CD14-positive monocyte (primary cell): ENCODE data around the gene TACO1. TPM values are rescaled to one million over a fixed set of nuclear protein-coding genes. Genes with fewer than 3 reads are reported as not detected.
A peak's percentile ranks its signal among the peaks of the same experiment; 100 is the strongest.

Source experiments
- DNase-seq, 3 donors: peaks; one replicate each; pipeline ENCODE4 v3.0.0-alpha.2; 2011 to 2022
- H2AFZ ChIP-seq: 2 replicates; pipeline ENCODE4 v1.6.0; 2012; ENCODE audit warnings: mild to moderate bottlenecking, low read depth, low read length, inconsistent platforms; ENCODE audit not compliant: insufficient read depth, poor library complexity, severe bottlenecking
- H3K27ac ChIP-seq, 2 donors: 1 replicate in 1 of 2; 2 replicates in 1 of 2; pipeline ENCODE4 v1.5.1; 2012 to 2013; ENCODE audit warnings: low read length in 2 of 2, control low read depth in 1 of 2, inconsistent platforms in 1 of 2, low read depth in 1 of 2, mild to moderate bottlenecking in 1 of 2
- H3K27me3 ChIP-seq, 2 donors: one replicate each; pipeline versions ENCODE4 v1.6.0 to v1.6.1; 2011 to 2013; ENCODE audit warnings: low read length in 2 of 2; ENCODE audit not compliant: control insufficient read depth in 2 of 2, insufficient read depth in 2 of 2
- H3K36me3 ChIP-seq, 2 donors: replicated peaks in 1 of 2; 1 replicate in 1 of 2; 2 replicates in 1 of 2; pipeline versions ENCODE4 v1.5.1 to v1.6.1; 2012 to 2013; ENCODE audit warnings: low read length in 2 of 2, control low read depth in 1 of 2, inconsistent platforms in 1 of 2, mild to moderate bottlenecking in 1 of 2; ENCODE audit not compliant: insufficient read depth in 2 of 2, control insufficient read depth in 1 of 2
- H3K4me1 ChIP-seq, 2 donors: 1 replicate in 1 of 2; 2 replicates in 1 of 2; pipeline versions ENCODE4 v1.5.1 to v1.6.1; 2012 to 2013; ENCODE audit warnings: low read length in 2 of 2, control low read depth in 1 of 2, inconsistent platforms in 1 of 2, mild to moderate bottlenecking in 1 of 2, moderate library complexity in 1 of 2; ENCODE audit not compliant: insufficient read depth in 2 of 2, control insufficient read depth in 1 of 2
- H3K4me2 ChIP-seq: replicated peaks from 2 replicates; pipeline ENCODE3; 2012; ENCODE audit warnings: low read length, moderate library complexity, mild to moderate bottlenecking; ENCODE audit not compliant: poor library complexity, severe bottlenecking; ENCODE audit errors: extremely low read depth
- H3K4me3 ChIP-seq, 3 experiments: fragments of 200-600 bp in 1 of 3; sonication (generic) in 1 of 3; replicated peaks in 1 of 3; 1 replicate in 2 of 3; 2 replicates in 1 of 3; pipeline ENCODE4 v1.5.1; 2011 to 2013; ENCODE audit warnings: low read length in 3 of 3, mild to moderate bottlenecking in 3 of 3, control low read depth in 2 of 3, low read depth in 2 of 3, inconsistent platforms in 1 of 3, moderate library complexity in 1 of 3
- H3K79me2 ChIP-seq: 2 replicates; pipeline ENCODE4 v1.6.0; 2012; ENCODE audit warnings: mild to moderate bottlenecking, control low read depth, inconsistent platforms, low read length, moderate library complexity; ENCODE audit not compliant: insufficient read depth
- H3K9ac ChIP-seq: 2 replicates; pipeline ENCODE4 v1.6.0; 2017; ENCODE audit warnings: low read length, mild to moderate bottlenecking; ENCODE audit not compliant: insufficient read depth, poor library complexity, severe bottlenecking
- H3K9me3 ChIP-seq, 2 donors: replicated peaks in 1 of 2; 1 replicate in 1 of 2; 2 replicates in 1 of 2; pipeline versions ENCODE4 v1.5.1 to v1.6.1; 2012 to 2013; ENCODE audit warnings: low read length in 2 of 2, control low read depth in 1 of 2; ENCODE audit not compliant: control insufficient read depth in 1 of 2, insufficient read depth in 1 of 2
- H4K20me1 ChIP-seq: 2 replicates; pipeline ENCODE4 v1.6.0; 2012; ENCODE audit warnings: mild to moderate bottlenecking, low read length, control low read depth, moderate library complexity; ENCODE audit not compliant: insufficient read depth
- H3K27ac Mint-ChIP-seq, 7 donors: one replicate each; pipeline ENCODE4 v1.8.0; 2020; ENCODE audit warnings: mild to moderate bottlenecking in 7 of 7, mixed read lengths in 7 of 7, moderate library complexity in 6 of 7, inconsistent platforms in 2 of 7
- H3K27me3 Mint-ChIP-seq, 3 donors: one replicate each; pipeline ENCODE4 v1.8.0; 2021 to 2022; ENCODE audit warnings: low read depth in 3 of 3, mild to moderate bottlenecking in 3 of 3, mixed read lengths in 3 of 3, moderate library complexity in 3 of 3, inconsistent platforms in 1 of 3
- H3K36me3 Mint-ChIP-seq, 2 donors: one replicate each; pipeline ENCODE4 v1.8.0; 2020; ENCODE audit warnings: mixed read lengths in 2 of 2, inconsistent platforms in 1 of 2, mild to moderate bottlenecking in 1 of 2
- H3K4me1 Mint-ChIP-seq: one replicate; pipeline ENCODE4 v1.8.0; 2020; ENCODE audit warnings: mild to moderate bottlenecking, mixed read lengths
- H3K4me3 Mint-ChIP-seq, 2 donors: one replicate each; pipeline ENCODE4 v1.8.0; 2020; ENCODE audit warnings: mild to moderate bottlenecking in 2 of 2, mixed read lengths in 2 of 2, moderate library complexity in 1 of 2
- H3K9me3 Mint-ChIP-seq, 7 donors: one replicate each; pipeline ENCODE4 v1.8.0; 2020 to 2022; ENCODE audit warnings: mixed read lengths in 7 of 7, mild to moderate bottlenecking in 6 of 7, moderate library complexity in 6 of 7, inconsistent platforms in 2 of 7
- CTCF ChIP-seq: fragments of 200-600 bp; IDR thresholded peaks from one replicate; pipeline ENCODE4 v1.8.0; 2022; ENCODE audit warnings: antibody characterized with exemption, mild to moderate bottlenecking
- WGBS: methylation state at CpG from one replicate; pipeline ENCODE4 v1.1.5; 2013; ENCODE audit warnings: missing lambda C conversion rate; ENCODE audit not compliant: insufficient coverage; 5-methylcytosine and 5-hydroxymethylcytosine counted together
- intact Hi-C, 2 donors: fragments of 100-400 bp; cut with micrococcal nuclease; formaldehyde crosslinking; loops; one replicate each; pipeline versions ENCODE4 v1.15.0 to v1.15.1; 2023
- polyA plus RNA-seq, 3 donors: library from polyadenylated mRNA; depleted of rRNA in 1 of 3; unstranded in 2 of 3; stranded (reverse) in 1 of 3; fragments of 300-500 nt in 2 of 3; fragments of >200 nt in 1 of 3; fragmentation: Illumina TruSeq in 2 of 3; gene quantifications; 1 replicate in 2 of 3; 2 replicates in 1 of 3; pipeline ENCODE4 v1.2.3, GENCODE V29; 2012 to 2021

TACO1 gene
- polyA plus RNA-seq, 3 donors = 4.1 to 12.5 (median 9.5) TPM

GRCh38 chr17:63635290-63635689 is 34.6 kb downstream of the TACO1 start:
- H3K27ac ChIP-seq = peak overlapping the region in 1 of 2 donors; percentile 78
- H3K27me3 ChIP-seq = no peaks in the 10 kb centered on the region
- no peak for DNase-seq
- no peaks in the 10 kb centered on the region for H3K9me3 ChIP-seq
- H3K79me2 ChIP-seq = peaks cover 76% of the 10 kb centered on the region
- no peak overlapping the region for H2AFZ ChIP-seq
- peaks cover 72% of the 10 kb centered on the region for H4K20me1 ChIP-seq
- no peak for TF ChIP-seq CTCF
- H3K4me2 ChIP-seq = no peak overlapping the region
- peaks cover 61 to 85% of the 10 kb centered on the region in 2 donors for H3K36me3 ChIP-seq
- WGBS = no CpG with 5 or more reads among the region's 2 CpGs
- Mint-ChIP-seq H3K27me3 (no peaks in the 10 kb centered on the region), H3K9me3 (no peaks in the 10 kb centered on the region), H3K36me3 (peaks cover 75 to 85% of the 10 kb centered on the region in 2 donors), H3K4me3 (peak overlapping the region in 1 of 2 donors; percentile 23), H3K27ac (peak overlapping the region in 6 of 7 donors; percentile 9 to 82 (median 70)), H3K4me1 (peaks cover 72% of the 10 kb centered on the region)
- no peak overlapping the region for H3K9ac ChIP-seq
- H3K4me3 ChIP-seq = no peak overlapping the region
- intact Hi-C loops = loop anchor here in 1 of 2 donors (2.0 kb wide), 1 partner anchor 14 kb away; no protein-coding TSS in a partner anchor
- peaks cover 42 to 50% of the 10 kb centered on the region in 2 donors for H3K4me1 ChIP-seq

- peak overlapping the region in 1 of 2 donors; percentile 14 for H3K27ac ChIP-seq
- H3K9ac ChIP-seq = no peak overlapping the region
- H3K79me2 ChIP-seq = peaks cover 76% of the 10 kb centered on the region
- Mint-ChIP-seq H3K4me3 (no peak overlapping the region), H3K4me1 (peaks cover 71% of the 10 kb centered on the region), H3K27ac (peak overlapping the region in 3 of 7 donors; percentile 9 to 82 (median 57)), H3K9me3 (no peaks in the 10 kb centered on the region), H3K27me3 (no peaks in the 10 kb centered on the region), H3K36me3 (peaks cover 75 to 84% of the 10 kb centered on the region in 2 donors)
- H4K20me1 ChIP-seq = peaks cover 67% of the 10 kb centered on the region
- 100% methylated on average over 1 of the region's 2 CpGs for WGBS
- H3K9me3 ChIP-seq = no peaks in the 10 kb centered on the region
- H3K4me2 ChIP-seq = no peak overlapping the region
- peaks cover 56 to 80% of the 10 kb centered on the region in 2 donors for H3K36me3 ChIP-seq
- H3K4me3 ChIP-seq = no peak overlapping the region
- H2AFZ ChIP-seq = no peak overlapping the region
- no peak for DNase-seq
- no peaks in the 10 kb centered on the region for H3K27me3 ChIP-seq
- TF ChIP-seq CTCF = no peak
- intact Hi-C loops = loop anchor here in 1 of 2 donors (2.0 kb wide), 1 partner anchor 15 kb away; no protein-coding TSS in a partner anchor
- H3K4me1 ChIP-seq = peaks cover 46 to 51% of the 10 kb centered on the region in 2 donors
Observed at GRCh38 chr17:63635787-63636186, 35.1 kb downstream of the TACO1 start.
